ENCODE data around the gene SCN1A. TPM values are rescaled to one million over a fixed set of nuclear protein-coding genes. Genes with fewer than 3 reads are reported as not detected.
A peak's percentile ranks its signal among the peaks of the same experiment; 100 is the strongest.

The SCN1A gene
- total and polyA plus RNA-seq, 2 experiments from 2014 or later = 1.2 to 1.3 TPM

DNA sequence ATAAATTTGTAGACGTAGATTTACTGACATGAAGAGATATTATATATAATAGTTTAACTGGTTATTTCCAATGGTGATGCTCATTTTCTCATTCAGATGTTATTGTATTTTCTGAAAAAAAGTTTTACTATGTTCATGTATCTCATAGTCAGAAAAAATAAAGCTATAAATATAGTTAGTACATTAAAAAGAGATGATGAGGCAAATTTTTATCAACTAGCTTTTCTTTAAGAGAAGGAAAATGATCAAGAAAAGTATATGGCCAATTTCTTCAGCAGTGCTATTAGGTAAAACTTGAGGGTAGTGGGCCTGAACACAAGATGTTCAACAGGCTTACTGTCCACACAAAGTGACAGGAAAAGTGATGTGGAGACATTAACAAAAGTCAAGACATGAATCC lies 186.0 kb downstream of the SCN1A start (continued):
- TF ChIP-seq, protein P1, sequence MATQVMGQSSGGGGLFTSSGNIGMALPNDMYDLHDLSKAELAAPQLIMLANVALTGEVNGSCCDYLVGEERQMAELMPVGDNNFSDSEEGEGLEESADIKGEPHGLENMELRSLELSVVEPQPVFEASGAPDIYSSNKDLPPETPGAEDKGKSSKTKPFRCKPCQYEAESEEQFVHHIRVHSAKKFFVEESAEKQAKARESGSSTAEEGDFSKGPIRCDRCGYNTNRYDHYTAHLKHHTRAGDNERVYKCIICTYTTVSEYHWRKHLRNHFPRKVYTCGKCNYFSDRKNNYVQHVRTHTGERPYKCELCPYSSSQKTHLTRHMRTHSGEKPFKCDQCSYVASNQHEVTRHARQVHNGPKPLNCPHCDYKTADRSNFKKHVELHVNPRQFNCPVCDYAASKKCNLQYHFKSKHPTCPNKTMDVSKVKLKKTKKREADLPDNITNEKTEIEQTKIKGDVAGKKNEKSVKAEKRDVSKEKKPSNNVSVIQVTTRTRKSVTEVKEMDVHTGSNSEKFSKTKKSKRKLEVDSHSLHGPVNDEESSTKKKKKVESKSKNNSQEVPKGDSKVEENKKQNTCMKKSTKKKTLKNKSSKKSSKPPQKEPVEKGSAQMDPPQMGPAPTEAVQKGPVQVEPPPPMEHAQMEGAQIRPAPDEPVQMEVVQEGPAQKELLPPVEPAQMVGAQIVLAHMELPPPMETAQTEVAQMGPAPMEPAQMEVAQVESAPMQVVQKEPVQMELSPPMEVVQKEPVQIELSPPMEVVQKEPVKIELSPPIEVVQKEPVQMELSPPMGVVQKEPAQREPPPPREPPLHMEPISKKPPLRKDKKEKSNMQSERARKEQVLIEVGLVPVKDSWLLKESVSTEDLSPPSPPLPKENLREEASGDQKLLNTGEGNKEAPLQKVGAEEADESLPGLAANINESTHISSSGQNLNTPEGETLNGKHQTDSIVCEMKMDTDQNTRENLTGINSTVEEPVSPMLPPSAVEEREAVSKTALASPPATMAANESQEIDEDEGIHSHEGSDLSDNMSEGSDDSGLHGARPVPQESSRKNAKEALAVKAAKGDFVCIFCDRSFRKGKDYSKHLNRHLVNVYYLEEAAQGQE (IDR thresholded peaks at IDR 0.05; ENCODE audit: unreplicated experiment) = no peak
- TF ChIP-seq EZH2 (IDR thresholded peaks at IDR 0.05; ENCODE audit: low read depth, unreplicated experiment) = no peak
- TF ChIP-seq STAT1 (IDR thresholded peaks at IDR 0.05; ENCODE audit: unreplicated experiment) = no peak
- no peak for TF ChIP-seq ZNF331 (CRISPR knock-in tag; IDR thresholded peaks at IDR 0.05; ENCODE audit: low read depth)
- TF ChIP-seq NANOG (IDR thresholded peaks at IDR 0.05; ENCODE audit: borderline replicate concordance) = no peak
- TF ChIP-seq CREB1 (CRISPR knock-in tag; IDR thresholded peaks at IDR 0.05; ENCODE audit: low read depth) = no peak
- no peak for TF ChIP-seq ZNF114 (CRISPR knock-in tag; IDR thresholded peaks at IDR 0.05)
- no peak for TF ChIP-seq POLR2AphosphoS5 (IDR thresholded peaks at IDR 0.05; ENCODE audit: low read depth)
- TF ChIP-seq, protein P2, sequence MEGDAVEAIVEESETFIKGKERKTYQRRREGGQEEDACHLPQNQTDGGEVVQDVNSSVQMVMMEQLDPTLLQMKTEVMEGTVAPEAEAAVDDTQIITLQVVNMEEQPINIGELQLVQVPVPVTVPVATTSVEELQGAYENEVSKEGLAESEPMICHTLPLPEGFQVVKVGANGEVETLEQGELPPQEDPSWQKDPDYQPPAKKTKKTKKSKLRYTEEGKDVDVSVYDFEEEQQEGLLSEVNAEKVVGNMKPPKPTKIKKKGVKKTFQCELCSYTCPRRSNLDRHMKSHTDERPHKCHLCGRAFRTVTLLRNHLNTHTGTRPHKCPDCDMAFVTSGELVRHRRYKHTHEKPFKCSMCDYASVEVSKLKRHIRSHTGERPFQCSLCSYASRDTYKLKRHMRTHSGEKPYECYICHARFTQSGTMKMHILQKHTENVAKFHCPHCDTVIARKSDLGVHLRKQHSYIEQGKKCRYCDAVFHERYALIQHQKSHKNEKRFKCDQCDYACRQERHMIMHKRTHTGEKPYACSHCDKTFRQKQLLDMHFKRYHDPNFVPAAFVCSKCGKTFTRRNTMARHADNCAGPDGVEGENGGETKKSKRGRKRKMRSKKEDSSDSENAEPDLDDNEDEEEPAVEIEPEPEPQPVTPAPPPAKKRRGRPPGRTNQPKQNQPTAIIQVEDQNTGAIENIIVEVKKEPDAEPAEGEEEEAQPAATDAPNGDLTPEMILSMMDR (conservative IDR thresholded peaks at IDR 0.05; ENCODE audit: low read depth in 2 of 2) = no peak

DNA sequence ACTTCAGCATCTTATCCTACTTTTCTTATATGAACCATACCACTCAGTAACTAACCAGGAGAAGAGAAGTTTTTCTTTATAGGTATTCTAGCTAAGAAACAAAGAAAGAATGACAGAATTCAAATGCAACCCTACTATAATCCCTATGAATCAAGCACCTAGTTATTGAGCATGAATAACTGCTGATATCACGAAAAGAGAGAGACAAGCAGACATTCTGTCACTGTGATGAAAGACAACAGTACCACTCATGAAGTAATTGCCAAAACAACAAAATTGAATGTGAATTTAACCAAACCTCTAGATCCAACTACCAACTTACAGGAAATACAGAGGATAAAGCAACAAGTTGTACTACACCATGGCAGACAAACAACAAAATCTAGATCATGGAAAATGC lies 189.6 kb downstream of the SCN1A start:
- Histone ChIP-seq H3K9me2 (ENCODE audit: insufficient read depth) (no peaks in the 10 kb centered on the region), H3K4me1 (ENCODE audit: insufficient read depth) (peaks cover 20% of the 10 kb centered on the region), H3K4me3 (no peak overlapping the region), H3K27ac (ENCODE audit: low read depth) (no peak overlapping the region), H4K20me1 (replicated peaks; ENCODE audit: insufficient read depth) (no peaks in the 10 kb centered on the region), H3K27me3 (ENCODE audit: insufficient read depth) (no peaks in the 10 kb centered on the region), H3K79me2 (replicated peaks; ENCODE audit: insufficient read depth) (no peaks in the 10 kb centered on the region), H3K36me3 (ENCODE audit: insufficient read depth) (peaks cover 13% of the 10 kb centered on the region), H3F3A (replicated peaks; ENCODE audit: low read depth) (no peaks in the 10 kb centered on the region), H3K4me2 (no peak overlapping the region), H2AFZ (no peak overlapping the region)
- DNase-seq (ENCODE audit: low spot score) = no peak
- no peaks in the 10 kb centered on the region for H3K27me3 Mint-ChIP-seq (ENCODE audit: insufficient read depth, low read depth, poor library complexity)
- peaks cover 20% of the 10 kb centered on the region for H3K36me3 Mint-ChIP-seq (ENCODE audit: low read depth)
- H3K9me3 Mint-ChIP-seq = no peaks in the 10 kb centered on the region
- H3K4me1 Mint-ChIP-seq = peaks cover 20% of the 10 kb centered on the region
- no peak overlapping the region for H3K4me3 Mint-ChIP-seq
- ATAC-seq = no peak
- peak overlapping the region; percentile 15; the same call in 1 of the 2 replicates for H3K27ac Mint-ChIP-seq
- TF ChIP-seq, protein P3, sequence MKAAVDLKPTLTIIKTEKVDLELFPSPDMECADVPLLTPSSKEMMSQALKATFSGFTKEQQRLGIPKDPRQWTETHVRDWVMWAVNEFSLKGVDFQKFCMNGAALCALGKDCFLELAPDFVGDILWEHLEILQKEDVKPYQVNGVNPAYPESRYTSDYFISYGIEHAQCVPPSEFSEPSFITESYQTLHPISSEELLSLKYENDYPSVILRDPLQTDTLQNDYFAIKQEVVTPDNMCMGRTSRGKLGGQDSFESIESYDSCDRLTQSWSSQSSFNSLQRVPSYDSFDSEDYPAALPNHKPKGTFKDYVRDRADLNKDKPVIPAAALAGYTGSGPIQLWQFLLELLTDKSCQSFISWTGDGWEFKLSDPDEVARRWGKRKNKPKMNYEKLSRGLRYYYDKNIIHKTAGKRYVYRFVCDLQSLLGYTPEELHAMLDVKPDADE (IDR thresholded peaks at IDR 0.05) = no peak
- TF ChIP-seq, protein P2 (conservative IDR thresholded peaks at IDR 0.05; ENCODE audit: low read depth in 2 of 2) = no peak
- no peak for TF ChIP-seq EZH2phosphoT487 (IDR thresholded peaks at IDR 0.05; ENCODE audit: unreplicated experiment)
- no peak for TF ChIP-seq NANOG (IDR thresholded peaks at IDR 0.05; ENCODE audit: borderline replicate concordance)

Data from GM23338 (cell line).